K562 (cell line): ENCODE results near the gene GPRIN2. TPM values are rescaled to one million over a fixed set of nuclear protein-coding genes. Genes with fewer than 3 reads are reported as not detected.
A peak's percentile ranks its signal among the peaks of the same experiment; 100 is the strongest.

Experiments
- ATAC-seq: fragments of 200-7000 bp; cut with Tn5 transposase; 3 replicates; pipeline ENCODE4 v1.9.1; 2020; ENCODE audit warnings: moderate library complexity
- BruUV-seq: library from RNA; stranded (reverse); fragments of 400-500 nt; replicated peaks from 2 replicates; lab custom pipeline; 2021; lab: Mats Ljungman, UMichigan
- CTCF ChIA-PET: fragments of 300-600 bp; formaldehyde crosslinking; extraction: SDS; loops from one replicate; lab custom pipeline; 2021; ENCODE audit warnings: low intra/inter-chr PET ratio; lab: Yijun Ruan, JAX
- POLR2A ChIA-PET: fragments of 300-600, 350-650 bp; sonication (Branson Sonifier 250); formaldehyde crosslinking; extraction: SDS; loops from one replicate; lab custom pipeline; 2021; ENCODE audit warnings: antibody characterized with exemption, inconsistent platforms; lab: Yijun Ruan, JAX
- DNase-seq, 4 experiments: peaks; one replicate each; pipeline versions ENCODE4 v3.0.0 to v3.0.0-alpha.2; 2011 to 2018; ENCODE audit warnings: low spot score in 3 of 4, mixed read lengths in 3 of 4; ENCODE audit errors: extremely low read depth in 1 of 4
- FAIRE-seq: peaks from 2 replicates; lab custom pipeline; 2011; peaks lifted over from hg19 to GRCh38; lab: Jason Lieb, UNC
- H2AFZ ChIP-seq: 2 replicates; pipeline ENCODE4 v1.6.0; 2011; ENCODE audit warnings: low read depth, low read length, control low read depth, inconsistent platforms
- H3K27ac ChIP-seq: fragments of 200-600 bp; 3 replicates; pipeline ENCODE4 v1.8.0; 2011; ENCODE audit warnings: low read depth, mild to moderate bottlenecking, control low read depth, inconsistent platforms, low read length, moderate library complexity, mixed read lengths; ENCODE audit errors: extremely low read depth
- H3K27me3 ChIP-seq, 2 experiments: fragments of 300-600 bp in 1 of 2; 2 replicates in 1 of 2; 3 replicates in 1 of 2; pipeline versions ENCODE4 v1.6.0 to v1.8.0; 2011; ENCODE audit warnings: inconsistent platforms in 2 of 2, low read length in 2 of 2, mild to moderate bottlenecking in 1 of 2, mixed read lengths in 1 of 2, moderate library complexity in 1 of 2; ENCODE audit not compliant: control insufficient read depth in 2 of 2, insufficient read depth in 2 of 2
- H3K36me3 ChIP-seq: fragments of 300-600 bp; 3 replicates; pipeline ENCODE4 v1.8.0; 2011; ENCODE audit warnings: mild to moderate bottlenecking, low read length, inconsistent platforms; ENCODE audit not compliant: control insufficient read depth, insufficient read depth
- H3K4me1 ChIP-seq, 2 experiments: fragments of 200-600 bp in 1 of 2; replicated peaks in 1 of 2; 2 replicates in 1 of 2; 3 replicates in 1 of 2; pipeline versions ENCODE4 v1.5.1 to v1.8.0; 2011; ENCODE audit warnings: inconsistent platforms in 2 of 2, low read length in 2 of 2, mild to moderate bottlenecking in 1 of 2, mixed read lengths in 1 of 2, moderate library complexity in 1 of 2; ENCODE audit not compliant: control insufficient read depth in 2 of 2, insufficient read depth in 2 of 2
- H3K4me2 ChIP-seq: 2 replicates; pipeline ENCODE4 v1.6.1; 2011; ENCODE audit warnings: low read length, control low read depth, inconsistent platforms, mixed read lengths; ENCODE audit not compliant: insufficient read depth
- H3K4me3 ChIP-seq: fragments of 200-600 bp; sonication (generic), shearing (Covaris generic); 2 replicates; pipeline ENCODE4 v1.5.1; 2016; ENCODE audit warnings: control low read depth, inconsistent platforms
- H3K79me2 ChIP-seq: fragments of 200-600 bp; 3 replicates; pipeline ENCODE4 v1.8.0; 2011; ENCODE audit warnings: low read length, inconsistent platforms; ENCODE audit not compliant: control insufficient read depth, insufficient read depth
- H3K9ac ChIP-seq, 2 experiments: 2 replicates each; pipeline versions ENCODE4 v1.6.0 to v1.6.1; 2011; ENCODE audit warnings: low read depth in 2 of 2, low read length in 2 of 2, control low read depth in 1 of 2, inconsistent platforms in 1 of 2, mild to moderate bottlenecking in 1 of 2, mixed read lengths in 1 of 2; ENCODE audit not compliant: insufficient read depth in 1 of 2
- H3K9me1 ChIP-seq: one replicate; pipeline ENCODE4 v1.6.0; 2011; ENCODE audit warnings: inconsistent platforms, mild to moderate bottlenecking, low read length, moderate library complexity; ENCODE audit not compliant: control insufficient read depth, insufficient read depth
- H3K9me3 ChIP-seq: replicated peaks from 2 replicates; pipeline ENCODE4 v1.5.1; 2011; ENCODE audit warnings: low read depth, low read length, inconsistent platforms; ENCODE audit not compliant: control insufficient read depth, insufficient read depth
- H4K20me1 ChIP-seq: replicated peaks from 2 replicates; pipeline ENCODE4 v1.6.1; 2011; ENCODE audit warnings: low read length, inconsistent platforms, mixed read lengths; ENCODE audit not compliant: control insufficient read depth, insufficient read depth
- BCL6 ChIP-seq: fragments of 250-450 bp; sonication (Bioruptor Pico); IDR thresholded peaks from 2 replicates; pipeline ENCODE4 v1.4.0; 2020
- HBP1 ChIP-seq: fragments of 450-650 bp; formaldehyde crosslinking; IDR thresholded peaks from 2 replicates; pipeline ENCODE4 v1.4.0; 2022; ENCODE audit warnings: missing genetic modification characterization
- THRB ChIP-seq: fragments of 450-650 bp; formaldehyde crosslinking; conservative IDR thresholded peaks from 2 replicates; pipeline ENCODE4 v1.4.0; 2022; ENCODE audit warnings: mild to moderate bottlenecking, missing genetic modification characterization
- WGBS: fragments of 100-300 bp; shearing (Covaris generic); methylation state at CpG from one replicate; pipeline ENCODE4 v1.1.6; 2016; ENCODE audit warnings: low coverage, mixed read lengths; ENCODE audit not compliant: insufficient coverage; ENCODE audit errors: missing lambda C conversion rate; 5-methylcytosine and 5-hydroxymethylcytosine counted together
- in situ Hi-C: fragments of 300-500 bp; cut with MboI; formaldehyde crosslinking; loops from 4 replicates; pipeline ENCODE4 v1.15.0; 2018; ENCODE audit warnings: inconsistent platforms, mixed read lengths
- intact Hi-C: fragments of 100-400 bp; cut with micrococcal nuclease; formaldehyde crosslinking; loops from 2 replicates; pipeline ENCODE4 v1.14.2; 2022
- polyA plus RNA-seq, 8 experiments: library from polyadenylated mRNA; depleted of rRNA in 4 of 8; stranded (reverse) in 5 of 8; unstranded in 3 of 8; fragments of >200 nt; fragmentation: Nextera tagmentation in 2 of 8; fragmentation: Illumina TruSeq in 1 of 8; extraction: Ambion mirVana in 2 of 8; extraction: Trizol in 1 of 8; gene quantifications; 2 replicates each; pipeline versions ENCODE4 v1.2.1 to v1.2.3, GENCODE V29; 2011 to 2014; ENCODE audit warnings: inconsistent platforms in 1 of 8, missing spikeins in 1 of 8
- total RNA-seq, 7 experiments: library from RNA; depleted of rRNA in 6 of 7; stranded (reverse); fragments of >200 nt in 6 of 7; fragmentation: Illumina TruSeq in 2 of 7; extraction: Trizol in 2 of 7; gene quantifications; 2 replicates each; pipeline versions ENCODE4 v1.2.1 to v1.2.3, GENCODE V29; 2011 to 2021; ENCODE audit warnings: low replicate concordance in 1 of 7

GPRIN2 gene
- total and polyA plus RNA-seq, 9 of the 15 experiments (the other 6 are each of a cell fraction or from before 2014, with no cell fraction given), result not detected

- H2AFZ ChIP-seq, result no peak overlapping the region
- H4K20me1 ChIP-seq, result 0 out of 2 replicates have a peak, but pooled peaks cover 8% of the 10 kb centered on the region
- no peak overlapping the region for H3K4me2 ChIP-seq
- TF ChIP-seq BCL6 (no peak), HBP1 (CRISPR knock-in tag) (peak; percentile 59; the same call in 1 of the 2 replicates), THRB (CRISPR knock-in tag) (0 out of 2 replicates have a peak, but pooled peaks have one; percentile 15)
- POLR2A ChIA-PET, result interaction anchor here (2.4 kb wide), 1 partner anchor 10 kb away, joined by 6 read pairs; no protein-coding TSS in a partner anchor
- H3K9me3 ChIP-seq, result no peaks in the 10 kb centered on the region
- no peak overlapping the region for H3K9ac ChIP-seq
- intact Hi-C loops (no loop called here), in situ Hi-C loops (no loop called here)
- CTCF ChIA-PET, result no interaction called here
- H3K4me3 ChIP-seq, result no peak overlapping the region
- BruUV-seq, result no TSS peak
- FAIRE-seq, result no peak
- no peak overlapping the region for H3K27ac ChIP-seq
- WGBS, result under 1% methylated on average over 5 of the region's 5 CpGs
- no peak for DNase-seq
- no peak for ATAC-seq
- no peaks in the 10 kb centered on the region for H3K79me2 ChIP-seq
- peaks cover 41 to 51% of the 10 kb centered on the region in 2 experiments for H3K27me3 ChIP-seq
- H3K9me1 ChIP-seq, result no peaks in the 10 kb centered on the region
- H3K36me3 ChIP-seq, result no peaks in the 10 kb centered on the region
- H3K4me1 ChIP-seq, result peaks cover 0 to 6% of the 10 kb centered on the region in 2 experiments; a peak in 2 of 5 replicates
Observed at GRCh38 chr10:46537309-46537708, 19.1 kb downstream of the GPRIN2 start.
